GM12878 (cell line): ENCODE data around the gene ADRA2C.

Experiments
- CTCF ChIP-seq, 3 experiments: IDR thresholded peaks in 2 of 3; conservative IDR thresholded peaks in 1 of 3; 2 replicates each; pipeline ENCODE4 v1.5.1; 2011; ENCODE audit warnings: low read depth in 3 of 3, low read length in 3 of 3, mild to moderate bottlenecking in 3 of 3, control low read depth in 2 of 3, moderate library complexity in 2 of 3, inconsistent platforms in 1 of 3, mixed read lengths in 1 of 3; ENCODE audit not compliant: control insufficient read depth in 2 of 3, insufficient read depth in 1 of 3; ENCODE audit errors: extremely low read depth in 1 of 3
- POLR2A ChIP-seq: IDR thresholded peaks from 2 replicates; pipeline ENCODE4 v1.6.1; 2011; ENCODE audit warnings: low read depth, mild to moderate bottlenecking, low read length
- SIX5 ChIP-seq: IDR thresholded peaks from 2 replicates; pipeline ENCODE4 v1.6.1; 2011; ENCODE audit warnings: mild to moderate bottlenecking, low read depth, low read length, moderate library complexity; ENCODE audit not compliant: severe bottlenecking
- SUZ12 ChIP-seq: fragments of 200-600 bp; sonication (generic); IDR thresholded peaks from one replicate; pipeline ENCODE4 v1.6.1; 2018; ENCODE audit warnings: antibody characterized with exemption, mild to moderate bottlenecking; ENCODE audit not compliant: unreplicated experiment
- TF ChIP-seq, protein P1 (sequence below): fragments of 450-650 bp; IDR thresholded peaks from 2 replicates; pipeline ENCODE4 v1.6.1; 2016; ENCODE audit warnings: mild to moderate bottlenecking

DNA sequence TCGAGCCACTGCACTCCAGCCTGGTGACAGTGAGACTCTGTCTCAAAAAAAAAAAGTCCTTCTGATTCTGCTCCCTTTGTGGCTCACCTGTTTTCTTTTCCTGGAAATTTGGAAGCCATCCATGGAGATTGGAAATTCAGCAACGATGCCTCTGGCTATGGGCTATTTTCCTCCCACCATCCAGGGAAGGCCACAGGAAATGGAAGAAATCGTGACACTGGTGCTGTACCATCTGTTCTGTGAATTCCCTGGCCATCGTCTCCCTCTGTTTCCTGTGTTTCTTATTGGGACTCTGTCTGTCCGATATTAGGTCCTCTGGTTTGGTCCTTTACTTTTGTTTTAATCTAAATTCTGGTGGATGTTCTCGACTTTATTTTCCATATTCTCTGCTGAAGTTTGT lies 29.4 kb upstream of the ADRA2C start:
- TF ChIP-seq, protein P1, sequence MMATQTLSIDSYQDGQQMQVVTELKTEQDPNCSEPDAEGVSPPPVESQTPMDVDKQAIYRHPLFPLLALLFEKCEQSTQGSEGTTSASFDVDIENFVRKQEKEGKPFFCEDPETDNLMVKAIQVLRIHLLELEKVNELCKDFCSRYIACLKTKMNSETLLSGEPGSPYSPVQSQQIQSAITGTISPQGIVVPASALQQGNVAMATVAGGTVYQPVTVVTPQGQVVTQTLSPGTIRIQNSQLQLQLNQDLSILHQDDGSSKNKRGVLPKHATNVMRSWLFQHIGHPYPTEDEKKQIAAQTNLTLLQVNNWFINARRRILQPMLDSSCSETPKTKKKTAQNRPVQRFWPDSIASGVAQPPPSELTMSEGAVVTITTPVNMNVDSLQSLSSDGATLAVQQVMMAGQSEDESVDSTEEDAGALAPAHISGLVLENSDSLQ, result no peak
- TF ChIP-seq SIX5 (no peak), POLR2A (no peak), CTCF (IDR thresholded peaks at IDR 0.05 in 2 of 3, conservative IDR thresholded peaks at IDR 0.05 in 1 of 3; ENCODE audit: control insufficient read depth in 2 of 3, extremely low read depth in 1 of 3, insufficient read depth in 1 of 3, low read depth in 3 of 3, low read length in 3 of 3) (no peak), SUZ12 (no peak)
